BLaER1 treated with 17β-estradiol and CSF1 and Interleukin-3, amounts not matched to agents 10 nM and 100 nM (cell line): ENCODE results near the gene FNDC3B.

Experiments
- H3K27ac ChIP-seq, 11 experiments: shearing (Covaris generic); formaldehyde crosslinking; 2 replicates each; pipeline ENCODE4 v1.8.1; 2022
- H3K27me3 ChIP-seq, 11 experiments: shearing (Covaris generic); formaldehyde crosslinking; 2 replicates each; pipeline ENCODE4 v1.8.1; 2022
- H3K36me3 ChIP-seq, 11 experiments: shearing (Covaris generic); formaldehyde crosslinking; 2 replicates each; pipeline ENCODE4 v1.8.1; 2022
- H3K4me1 ChIP-seq, 10 experiments: shearing (Covaris generic); formaldehyde crosslinking; 2 replicates each; pipeline ENCODE4 v1.8.1; 2022
- H3K4me2 ChIP-seq, 11 experiments: shearing (Covaris generic); formaldehyde crosslinking; 2 replicates each; pipeline ENCODE4 v1.8.1; 2022
- H3K4me3 ChIP-seq, 10 experiments: shearing (Covaris generic); formaldehyde crosslinking; 2 replicates each; pipeline ENCODE4 v1.8.1; 2022
- H3K9ac ChIP-seq, 11 experiments: shearing (Covaris generic); formaldehyde crosslinking; 2 replicates each; pipeline ENCODE4 v1.8.1; 2022
- H3K9me3 ChIP-seq, 11 experiments: shearing (Covaris generic); formaldehyde crosslinking; replicated peaks in 1 of 11; 2 replicates each; pipeline ENCODE4 v1.8.1; 2022
- H4K20me1 ChIP-seq, 11 experiments: shearing (Covaris generic); formaldehyde crosslinking; 2 replicates each; pipeline ENCODE4 v1.8.1; 2022
- Cebpa-rat ChIP-seq, 11 experiments: shearing (Covaris generic); IDR thresholded peaks; 2 replicates each; pipeline ENCODE4 v1.8.1; 2022

The FNDC3B gene

DNA sequence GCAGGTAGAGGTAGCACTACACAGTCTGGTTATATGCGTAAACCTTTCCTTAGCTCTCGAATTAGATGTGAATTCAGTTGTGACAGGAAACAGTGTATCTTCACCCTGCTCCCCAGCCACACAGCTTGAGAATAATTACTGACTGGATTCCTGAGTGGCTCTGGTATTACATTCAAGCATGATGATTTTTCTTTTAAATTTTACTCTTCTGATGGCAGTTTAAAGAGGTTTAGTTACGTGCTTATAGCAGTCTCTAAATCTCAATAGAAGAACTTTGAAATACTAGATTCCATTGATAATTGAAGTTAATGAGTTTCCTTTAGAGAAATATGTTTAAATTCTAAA lies 98.8 kb downstream of the FNDC3B start:
- peaks cover 25 to 100% (median 89%) of the 10 kb centered on the region in 10 experiments for H3K4me1 ChIP-seq
- no peak overlapping the region for H3K4me3 ChIP-seq
- H4K20me1 ChIP-seq = peaks cover 0 to 18% (median 0%) of the 10 kb centered on the region in 11 experiments; a peak in 3 of 22 replicates
- H3K36me3 ChIP-seq = peaks cover 0 to 37% (median 27%) of the 10 kb centered on the region in 11 experiments; a peak in 15 of 22 replicates
- H3K9me3 ChIP-seq = no peaks in the 10 kb centered on the region
- no peak for TF ChIP-seq Cebpa-rat (IDR thresholded peaks at IDR 0.05)
- peak overlapping the region in 10 of 11 experiments; percentile 19 to 76 (median 54); a peak in 17 of 22 replicates for H3K27ac ChIP-seq
- H3K27me3 ChIP-seq = no peaks in the 10 kb centered on the region
- H3K4me2 ChIP-seq = peak overlapping the region in 8 of 11 experiments; percentile 16 to 76 (median 57); a peak in 16 of 22 replicates
- peak overlapping the region in 4 of 11 experiments; percentile 29 to 46 (median 36); a peak in 4 of 22 replicates for H3K9ac ChIP-seq

DNA sequence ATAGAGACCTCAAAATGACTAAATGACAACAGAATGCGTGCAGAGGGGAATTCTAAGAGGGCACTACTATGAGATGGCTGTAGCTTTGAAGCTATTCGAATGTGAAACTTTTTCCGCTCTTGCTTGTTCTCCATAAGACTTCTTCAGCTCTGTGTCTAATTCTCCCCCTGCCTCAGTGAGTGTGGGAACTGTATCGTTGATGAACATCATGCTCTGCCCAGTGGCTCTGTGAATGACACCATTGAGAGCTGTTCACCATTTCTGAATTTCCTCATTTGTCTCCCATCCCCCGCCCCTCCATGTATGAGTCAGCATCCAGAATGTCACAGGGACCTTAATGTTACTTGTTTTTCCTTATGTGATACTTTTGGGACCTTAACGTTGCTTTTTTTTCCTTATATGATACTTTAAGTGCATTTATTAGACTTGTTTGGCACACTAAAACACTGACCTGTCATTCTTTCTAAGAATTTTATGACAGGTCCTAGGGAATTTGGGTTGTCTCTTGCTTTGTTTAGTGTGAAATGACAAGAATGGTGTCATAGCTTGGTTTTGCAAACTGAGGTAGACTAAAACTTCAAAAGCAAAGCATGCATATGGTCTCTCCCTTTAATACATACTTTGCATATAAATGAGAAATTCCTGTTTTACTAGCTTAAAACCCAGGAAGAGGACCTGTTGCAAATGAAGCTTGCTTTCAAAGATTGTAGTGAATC lies 99.6 kb downstream of the FNDC3B start:
- peaks cover 0 to 32% (median 23%) of the 10 kb centered on the region in 11 experiments; a peak in 16 of 22 replicates for H3K36me3 ChIP-seq
- peak overlapping the region in 9 of 11 experiments; percentile 27 to 74 (median 56); a peak in 18 of 22 replicates for H3K4me2 ChIP-seq
- H3K9ac ChIP-seq = peak overlapping the region in 3 of 11 experiments; percentile 2 to 42 (median 27); a peak in 3 of 22 replicates
- peak overlapping the region in 9 of 11 experiments; percentile 27 to 76 (median 54); a peak in 17 of 22 replicates for H3K27ac ChIP-seq
- H3K4me1 ChIP-seq = peaks cover 25 to 97% (median 85%) of the 10 kb centered on the region in 10 experiments
- H3K4me3 ChIP-seq = no peak overlapping the region
- peaks cover 0 to 19% (median 0%) of the 10 kb centered on the region in 11 experiments; a peak in 3 of 22 replicates for H4K20me1 ChIP-seq
- H3K27me3 ChIP-seq = no peaks in the 10 kb centered on the region
- no peak for TF ChIP-seq Cebpa-rat (IDR thresholded peaks at IDR 0.05)
- H3K9me3 ChIP-seq = no peaks in the 10 kb centered on the region

DNA sequence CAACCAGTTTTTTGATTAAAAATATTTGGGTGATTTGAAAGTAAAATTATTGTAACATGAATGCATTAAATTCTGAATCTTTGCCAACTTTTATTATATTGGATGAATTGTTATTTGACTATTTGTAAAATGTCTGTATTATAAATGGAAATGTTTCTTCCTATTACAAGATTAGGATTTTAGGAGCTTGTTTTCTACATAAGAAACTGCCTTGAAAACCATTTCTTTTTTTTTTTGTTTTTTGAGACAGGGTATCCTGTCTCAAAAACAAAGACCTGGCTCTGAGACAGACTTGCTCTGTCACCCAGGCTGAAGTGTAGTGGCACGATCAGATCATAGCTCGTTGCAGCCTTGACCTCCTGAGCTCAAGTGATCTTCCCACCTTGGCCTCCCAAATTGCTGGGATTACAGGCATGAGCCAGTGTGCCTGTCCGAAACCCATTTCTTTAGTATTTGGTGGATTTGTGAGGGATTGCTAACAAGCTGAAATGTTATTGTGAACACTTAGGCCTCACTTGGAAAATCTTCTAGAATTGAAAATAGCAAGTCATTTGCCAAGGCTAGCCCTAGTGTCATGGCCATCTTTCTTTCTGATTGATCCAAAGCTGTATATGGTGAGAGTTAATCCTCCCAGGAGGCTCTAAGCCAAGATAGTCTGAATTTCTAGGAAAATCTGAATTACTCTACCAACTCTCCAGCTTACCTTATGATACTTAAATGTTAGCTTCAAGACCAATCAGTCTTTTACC lies 100.3 kb downstream of the FNDC3B start:
- no peaks in the 10 kb centered on the region for H3K27me3 ChIP-seq
- TF ChIP-seq Cebpa-rat (IDR thresholded peaks at IDR 0.05) = no peak
- peak overlapping the region in 9 of 11 experiments; percentile 6 to 76 (median 54); a peak in 14 of 22 replicates for H3K27ac ChIP-seq
- peak overlapping the region in 7 of 11 experiments; percentile 33 to 74 (median 70); a peak in 13 of 22 replicates for H3K4me2 ChIP-seq
- no peaks in the 10 kb centered on the region for H3K9me3 ChIP-seq
- H3K36me3 ChIP-seq = peaks cover 0 to 30% (median 21%) of the 10 kb centered on the region in 11 experiments; a peak in 15 of 22 replicates
- H3K4me3 ChIP-seq = no peak overlapping the region
- H3K9ac ChIP-seq = peak overlapping the region in 1 of 11 experiments; percentile 22; a peak in 2 of 22 replicates
- peaks cover 0 to 24% (median 0%) of the 10 kb centered on the region in 11 experiments; a peak in 4 of 22 replicates for H4K20me1 ChIP-seq
- H3K4me1 ChIP-seq = peaks cover 21 to 97% (median 82%) of the 10 kb centered on the region in 10 experiments

DNA sequence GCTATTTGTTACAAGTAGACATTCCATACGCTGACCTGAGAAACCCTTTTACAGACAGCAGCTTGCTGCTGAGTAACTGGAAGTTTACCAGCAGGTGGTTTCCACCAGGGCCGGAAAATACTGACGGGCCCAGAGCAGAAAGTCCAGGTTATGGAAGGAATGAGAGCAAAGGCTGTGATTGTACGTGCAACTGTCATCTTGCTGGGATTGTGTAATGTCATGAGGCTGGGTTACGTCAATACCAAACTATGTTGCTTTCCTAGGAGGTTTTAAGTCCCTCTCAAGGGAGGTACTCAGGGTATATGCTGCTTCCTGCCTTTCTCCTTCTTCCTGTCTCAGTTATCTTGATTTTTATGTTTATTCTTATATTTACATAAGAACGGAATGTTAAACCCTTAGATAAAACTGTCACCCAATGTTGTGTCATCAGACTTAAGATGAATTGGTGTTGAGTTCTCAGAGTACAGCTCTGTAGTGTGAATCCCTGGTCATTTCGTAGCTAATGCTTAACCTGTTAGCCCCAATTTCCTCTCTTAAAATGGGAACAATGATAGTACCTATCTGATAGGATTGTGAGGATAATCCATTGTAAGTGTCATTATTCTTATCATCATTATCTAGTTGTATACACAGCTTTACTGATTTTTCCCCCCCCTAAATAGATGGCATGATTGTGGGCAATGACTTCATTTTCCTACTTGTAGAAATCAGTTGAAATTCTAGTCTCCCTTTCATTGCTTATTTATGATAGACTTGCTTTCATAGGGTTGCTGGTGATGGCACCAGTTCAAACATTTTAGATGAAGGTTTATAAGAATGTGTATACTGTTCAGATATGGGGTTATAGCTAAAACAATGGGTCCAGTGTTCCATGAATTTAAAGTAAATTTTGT lies 101.4 kb downstream of the FNDC3B start:
- TF ChIP-seq Cebpa-rat (IDR thresholded peaks at IDR 0.05) = peak in 4 of 11 experiments; percentile 45 to 58 (median 52); a peak in 5 of 22 replicates
- Histone ChIP-seq H3K36me3 (peaks cover 0 to 20% (median 11%) of the 10 kb centered on the region in 11 experiments; a peak in 15 of 22 replicates), H3K4me1 (peaks cover 21 to 97% (median 76%) of the 10 kb centered on the region in 10 experiments), H3K9me3 (no peaks in the 10 kb centered on the region), H3K9ac (no peak overlapping the region), H3K27me3 (no peaks in the 10 kb centered on the region), H3K4me3 (no peak overlapping the region), H3K27ac (peak overlapping the region; percentile 5 to 76 (median 22); a peak in 12 of 22 replicates), H4K20me1 (peaks cover 0 to 35% (median 0%) of the 10 kb centered on the region in 11 experiments; a peak in 4 of 22 replicates), H3K4me2 (peak overlapping the region; percentile 18 to 74 (median 62); a peak in 19 of 22 replicates)

DNA sequence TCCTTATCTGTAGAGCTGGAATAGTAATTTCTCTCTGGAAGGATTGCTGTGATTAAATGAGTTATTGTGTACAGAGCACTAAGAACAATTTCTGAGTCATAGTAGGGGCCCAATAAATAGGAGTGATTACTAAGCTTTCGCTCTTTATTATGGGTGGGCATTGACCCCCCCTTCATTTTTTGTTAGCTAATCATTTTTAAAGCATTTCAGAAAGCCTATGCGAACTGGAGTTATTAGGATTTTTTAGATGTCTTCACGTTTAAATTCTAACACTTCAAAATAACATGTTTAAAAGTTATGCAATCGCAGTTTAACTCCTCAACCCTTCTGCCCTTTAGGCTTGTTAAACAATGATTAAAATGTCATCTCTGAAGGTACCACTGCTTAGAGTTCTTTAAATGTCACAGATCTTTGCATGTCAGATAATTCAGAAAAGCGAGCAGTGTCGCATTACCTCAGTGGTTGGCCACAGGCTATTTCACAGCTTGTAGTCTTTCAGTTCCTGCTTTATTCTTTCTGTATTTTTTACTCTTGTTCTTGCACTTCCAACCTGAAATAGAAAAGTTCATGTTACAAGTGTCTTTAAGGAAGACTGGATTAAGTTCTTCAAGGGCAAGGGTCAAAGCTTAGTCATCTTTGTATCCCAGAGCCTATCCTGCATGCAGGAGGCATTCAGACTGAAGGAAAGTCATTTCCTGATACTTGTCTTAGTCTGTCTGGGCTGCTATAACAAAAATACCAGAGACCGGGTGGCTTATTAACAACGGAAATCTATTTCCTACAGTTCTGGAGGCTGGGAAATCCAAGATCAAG lies 102.9 kb downstream of the FNDC3B start:
- Histone ChIP-seq H3K9me3 (no peaks in the 10 kb centered on the region), H4K20me1 (peaks cover 0 to 45% (median 0%) of the 10 kb centered on the region in 11 experiments; a peak in 6 of 22 replicates), H3K36me3 (peaks cover 0 to 11% (median 3%) of the 10 kb centered on the region in 11 experiments; a peak in 8 of 22 replicates), H3K4me1 (peaks cover 21 to 97% (median 68%) of the 10 kb centered on the region in 10 experiments), H3K4me3 (no peak overlapping the region), H3K4me2 (peak overlapping the region in 7 of 11 experiments; percentile 12 to 74 (median 70); a peak in 13 of 22 replicates), H3K27me3 (no peaks in the 10 kb centered on the region), H3K9ac (no peak overlapping the region), H3K27ac (peak overlapping the region in 6 of 11 experiments; percentile 6 to 53 (median 39); a peak in 10 of 22 replicates)
- no peak for TF ChIP-seq Cebpa-rat (IDR thresholded peaks at IDR 0.05)

DNA sequence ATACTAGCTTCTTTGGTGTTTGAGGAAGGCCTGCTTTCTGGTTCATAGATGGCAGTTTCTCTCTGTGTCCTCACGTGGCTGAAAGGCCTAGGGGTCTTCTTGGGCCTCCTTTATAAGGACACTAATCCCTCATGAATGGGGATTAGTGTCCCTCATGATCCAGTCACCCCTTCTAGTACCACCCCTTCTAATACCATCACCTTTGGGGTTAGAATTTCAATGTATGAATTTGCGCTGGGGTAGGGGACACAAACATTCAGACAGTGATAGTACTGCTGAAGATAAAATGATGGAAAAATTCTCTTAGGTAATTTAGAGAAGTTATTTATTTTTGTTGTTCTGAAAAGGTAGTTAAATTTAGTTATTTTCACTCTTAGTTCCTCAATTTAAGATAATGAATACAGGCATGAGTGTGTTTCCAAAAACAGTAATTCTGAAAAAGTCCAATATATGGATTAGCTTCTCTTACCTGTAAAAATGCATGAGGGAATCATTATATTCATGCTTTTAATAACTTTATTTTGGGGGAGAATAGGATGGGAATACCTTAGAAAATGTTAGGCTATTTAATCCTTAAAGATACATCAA lies 103.6 kb downstream of the FNDC3B start:
- Histone ChIP-seq H3K4me1 (peaks cover 14 to 97% (median 65%) of the 10 kb centered on the region in 10 experiments), H3K9ac (no peak overlapping the region), H3K4me3 (no peak overlapping the region), H3K4me2 (peak overlapping the region in 7 of 11 experiments; percentile 12 to 74 (median 70); a peak in 12 of 22 replicates), H3K27me3 (no peaks in the 10 kb centered on the region), H3K36me3 (peaks cover 0 to 9% (median 0%) of the 10 kb centered on the region in 11 experiments; a peak in 5 of 22 replicates), H4K20me1 (peaks cover 0 to 45% (median 0%) of the 10 kb centered on the region in 11 experiments; a peak in 6 of 22 replicates), H3K9me3 (no peaks in the 10 kb centered on the region), H3K27ac (peak overlapping the region in 6 of 11 experiments; percentile 6 to 53 (median 39); a peak in 10 of 22 replicates)
- TF ChIP-seq Cebpa-rat (IDR thresholded peaks at IDR 0.05) = no peak
